Activated naive CD4-positive, alpha-beta T cell treated with anti-CD3 and anti-CD28 coated beads, Interleukin-2, amount 50 U/mL, for 72 hours (primary cell): ENCODE measurements around the gene PRR12. TPM values are rescaled to one million over a fixed set of nuclear protein-coding genes. Genes with fewer than 3 reads are reported as not detected.
A peak's percentile ranks its signal among the peaks of the same experiment; 100 is the strongest.

Source experiments
- ATAC-seq, 2 donors: fragments of 150-1000 bp; cut with Tn5 transposase; 2 replicates each; pipeline ENCODE4 v1.10.0; 2021; ENCODE audit warnings: mild to moderate bottlenecking in 2 of 2, moderate library complexity in 2 of 2
- DNase-seq, 2 donors: peaks; one replicate each; pipeline ENCODE4 v3.0.0; 2021 to 2022; ENCODE audit warnings: low spot score in 2 of 2
- H3K27ac Mint-ChIP-seq, 2 donors: one replicate each; pipeline ENCODE4 v1.8.0; 2022; ENCODE audit warnings: mild to moderate bottlenecking in 2 of 2, mixed read lengths in 2 of 2
- H3K36me3 Mint-ChIP-seq, 2 donors: one replicate each; pipeline ENCODE4 v1.8.0; 2022; ENCODE audit warnings: mixed read lengths in 2 of 2
- H3K9me3 Mint-ChIP-seq, 2 donors: one replicate each; pipeline ENCODE4 v1.8.0; 2022; ENCODE audit warnings: mixed read lengths in 2 of 2
- total RNA-seq, 2 donors: library from RNA; stranded (reverse); gene quantifications; one replicate each; pipeline ENCODE4 v1.2.3, GENCODE V29; 2022

The PRR12 gene
- total RNA-seq, 2 donors from 2014 or later = 28.9 to 32.9 TPM

DNA sequence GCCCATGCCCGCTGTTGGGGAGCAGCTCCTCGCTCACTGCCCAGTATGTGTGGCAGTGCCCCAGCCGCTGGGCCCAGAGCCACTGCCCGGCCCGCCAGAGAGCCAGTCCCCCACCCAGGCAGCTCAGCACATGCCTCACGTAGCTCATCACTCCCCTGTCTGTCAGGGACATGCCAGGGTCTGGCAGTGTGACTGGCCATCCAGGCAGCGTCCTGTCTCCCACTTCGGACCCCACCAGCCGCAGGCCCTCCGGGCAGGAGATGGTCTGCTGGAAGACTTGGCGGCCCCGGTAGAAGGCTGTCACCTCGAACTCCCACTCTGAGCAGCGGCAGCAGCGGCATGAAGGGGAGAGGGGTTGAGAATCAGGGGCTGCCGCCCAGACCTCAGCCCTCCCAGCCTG, 71.0 kb downstream of the PRR12 start:
- ATAC-seq (no peak), DNase-seq (no peak)
- Mint-ChIP-seq H3K9me3 (no peaks in the 10 kb centered on the region), H3K27ac (peak overlapping the region in 1 of 2 donors; percentile 41), H3K36me3 (peaks cover 22% of the 10 kb centered on the region in 2 donors)

DNA sequence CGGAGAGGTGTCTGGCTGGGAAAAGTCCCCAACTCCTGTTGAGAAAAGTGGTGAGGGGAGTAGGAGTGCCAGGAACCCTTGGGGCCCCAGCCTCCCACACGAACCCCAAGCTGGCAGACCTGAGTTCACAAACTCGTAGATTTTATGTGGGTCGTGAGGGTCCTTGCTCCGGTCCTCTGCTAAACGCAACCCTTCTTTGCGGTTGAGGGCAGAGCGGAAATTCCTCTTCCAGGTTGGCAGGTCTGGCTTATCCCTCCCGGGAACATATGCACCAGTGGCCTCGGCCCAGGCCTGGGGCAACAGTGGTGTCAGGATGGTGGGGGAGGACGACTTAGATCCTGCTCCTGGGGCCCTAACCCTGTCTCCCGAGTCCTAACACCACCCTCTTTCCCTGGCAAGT, 72.2 kb downstream of the PRR12 start:
- peaks cover 22% of the 10 kb centered on the region in 2 donors for H3K36me3 Mint-ChIP-seq

DNA sequence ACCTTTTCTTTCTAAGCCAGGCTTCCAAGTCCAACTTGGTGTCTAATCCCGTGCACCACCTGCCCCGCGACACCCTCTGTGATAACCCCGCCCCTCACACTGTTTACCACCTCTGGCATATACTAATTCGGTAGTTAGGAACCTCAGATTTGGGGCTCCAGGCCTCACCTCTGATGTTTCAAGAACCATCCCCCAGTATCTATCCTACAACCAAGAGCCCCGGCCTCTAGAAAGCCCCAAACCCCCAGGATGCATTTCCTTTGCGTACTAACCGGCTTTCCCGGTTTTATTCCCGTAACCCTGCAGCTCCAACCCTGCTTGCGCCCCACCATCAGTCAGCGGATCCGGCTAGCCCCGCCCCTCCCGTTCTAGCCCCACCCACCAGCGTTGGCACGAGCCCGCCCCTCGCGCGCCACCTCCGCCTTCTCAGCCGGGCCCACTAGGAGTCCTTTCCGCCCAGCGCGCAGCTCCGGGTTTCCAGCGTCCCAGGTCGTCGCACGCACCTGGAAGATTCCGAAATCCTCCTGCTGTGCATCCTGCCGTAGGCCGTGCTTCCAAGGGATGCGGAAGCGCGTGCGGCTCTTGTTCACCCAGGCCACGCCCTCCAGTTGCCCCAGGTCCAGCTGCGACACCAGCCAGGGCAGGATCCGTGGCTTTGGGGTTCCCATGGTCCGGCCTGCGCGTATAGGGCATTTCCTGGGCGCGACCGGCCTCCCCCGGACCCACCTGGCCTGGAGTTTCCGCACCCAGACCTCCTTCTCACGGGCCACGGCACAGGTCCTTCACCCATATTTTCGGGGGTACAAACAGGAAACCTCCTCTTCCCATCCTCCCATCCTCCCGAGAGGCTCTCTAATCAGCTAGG, 73.4 kb downstream of the PRR12 start:
- Mint-ChIP-seq H3K9me3 (no peaks in the 10 kb centered on the region), H3K36me3 (peaks cover 22% of the 10 kb centered on the region in 2 donors), H3K27ac (peak overlapping the region; percentile 95 to 99)
- peak; percentile 69 to 74 for ATAC-seq
- DNase-seq = peak; percentile 85 to 88

More for the DNA sequence above, 72.2 kb downstream of the PRR12 start:
- Mint-ChIP-seq H3K27ac (peak overlapping the region; percentile 41 to 99), H3K9me3 (no peaks in the 10 kb centered on the region)
- no peak for ATAC-seq
- DNase-seq = no peak

DNA sequence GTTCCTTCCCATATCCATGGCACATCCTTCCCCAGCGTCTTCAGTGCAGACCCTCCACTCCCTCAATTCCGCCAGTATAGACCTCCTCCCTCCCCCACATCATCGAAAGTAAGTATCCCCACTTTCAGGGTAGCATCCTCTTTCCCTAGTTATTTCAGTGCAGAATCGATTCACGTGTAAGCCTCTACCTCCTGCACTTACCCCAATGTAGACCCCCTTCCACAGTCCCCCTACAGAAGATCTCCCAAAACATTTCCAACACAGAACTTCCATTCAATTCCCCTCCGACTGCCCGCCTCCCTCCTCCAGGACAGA, 74.0 kb downstream of the PRR12 start:
- Mint-ChIP-seq H3K27ac (peak overlapping the region; percentile 95 to 99), H3K9me3 (no peaks in the 10 kb centered on the region)
- ATAC-seq = no peak

DNA sequence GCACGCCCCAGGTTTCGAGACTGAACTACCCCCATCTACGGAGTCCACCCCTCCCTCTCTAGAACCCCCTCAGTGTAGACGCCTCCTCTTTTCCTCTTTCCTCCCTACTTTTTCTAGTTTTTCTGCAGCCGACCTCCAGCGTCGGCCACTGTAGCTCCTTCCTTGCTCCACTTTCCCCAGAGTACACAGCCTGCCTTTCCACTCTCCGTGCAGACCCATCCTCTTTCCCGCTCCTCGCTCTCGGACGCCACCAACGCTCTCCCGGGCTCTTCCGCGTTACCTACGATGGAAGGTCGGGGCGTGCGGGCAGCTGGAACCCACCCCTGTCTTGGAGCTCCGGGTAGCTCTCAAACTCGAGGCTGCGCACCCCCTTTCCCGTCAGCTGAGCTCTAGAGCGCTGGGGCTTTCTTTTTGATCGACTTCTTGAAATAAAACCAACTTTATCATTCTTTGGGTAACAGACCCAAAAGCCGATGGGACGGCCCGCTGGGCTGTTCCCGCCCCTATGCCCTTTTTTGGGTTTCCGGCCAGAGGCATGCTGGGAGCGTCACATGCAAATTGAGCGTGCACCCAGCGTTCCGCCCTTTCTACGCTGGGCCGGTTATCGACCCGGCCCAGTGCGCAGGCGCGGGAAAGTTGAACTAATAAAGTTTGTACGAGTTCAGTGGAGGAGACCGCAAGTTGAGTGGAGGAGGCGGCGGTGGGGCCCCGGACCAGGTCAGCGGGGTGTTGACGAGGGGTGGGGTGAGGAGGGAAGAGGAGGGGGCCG, 74.6 kb downstream of the PRR12 start, which contains the start of the genes BCL2L12 and IRF3:
TSS of gene BCL2L12 (plus strand) at position 583 of the 769 bp plus-strand sequence. CDS start 760 bp downstream, outside the sequence.
TSS of gene IRF3 (minus strand) at position 507 of the 769 bp plus-strand sequence. CDS start 1,019 bp downstream, outside the sequence.
- Mint-ChIP-seq H3K9me3 (no peaks in the 10 kb centered on the region), H3K27ac (peak within 1 kb of the TSS; percentile 95 to 99), H3K36me3 (peaks cover 22% of the 10 kb centered on the region in 2 donors)
- peak; percentile 87 to 89 for ATAC-seq
- peak; percentile 98 to 99 for DNase-seq

More for the DNA sequence above, 74.0 kb downstream of the PRR12 start:
- DNase-seq = no peak
- peaks cover 22% of the 10 kb centered on the region in 2 donors for H3K36me3 Mint-ChIP-seq

DNA sequence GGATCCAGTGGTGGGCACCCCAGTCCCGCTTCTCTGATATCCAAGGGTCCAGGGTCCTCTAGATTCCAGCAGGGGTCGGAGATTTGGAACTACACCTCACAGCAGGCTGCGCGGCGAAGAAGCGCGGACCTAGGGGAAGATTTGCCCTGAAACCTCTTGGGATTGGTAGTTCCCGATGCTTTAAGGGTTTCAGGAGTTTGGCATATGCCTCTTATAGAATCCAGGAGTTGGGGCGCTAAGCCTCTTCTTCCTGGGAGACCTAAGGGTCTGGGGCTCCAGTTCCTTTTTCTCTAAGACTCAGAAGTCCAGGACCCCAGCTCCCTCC, 75.1 kb downstream of the PRR12 start:
- Mint-ChIP-seq H3K9me3 (no peaks in the 10 kb centered on the region), H3K36me3 (peaks cover 22% of the 10 kb centered on the region in 2 donors), H3K27ac (peak overlapping the region; percentile 95 to 99)
- DNase-seq (no peak), ATAC-seq (no peak)

DNA sequence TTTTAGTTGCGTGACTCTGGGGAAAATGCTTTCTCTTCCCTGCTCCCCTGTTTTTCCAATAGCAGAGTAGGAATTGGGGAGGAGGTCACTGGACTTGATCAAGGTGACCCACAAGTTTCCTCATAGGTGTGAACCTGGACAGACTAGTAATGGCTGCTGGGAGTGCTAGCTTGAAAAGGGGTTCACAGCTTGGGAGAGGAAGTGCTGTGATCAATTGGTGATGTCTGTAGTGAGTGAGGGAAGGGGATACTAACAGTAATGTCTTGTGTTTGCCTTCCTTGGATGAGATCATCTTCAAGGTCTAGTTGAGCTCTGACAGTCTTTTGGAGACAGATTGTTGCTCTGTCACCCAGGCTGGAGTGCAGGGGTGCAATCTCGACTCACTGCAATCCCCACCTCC, 76.5 kb downstream of the PRR12 start:
- no peak for ATAC-seq
- DNase-seq = no peak
- Mint-ChIP-seq H3K36me3 (peaks cover 22% of the 10 kb centered on the region in 2 donors), H3K27ac (peak overlapping the region; percentile 86 to 95), H3K9me3 (no peaks in the 10 kb centered on the region)

DNA sequence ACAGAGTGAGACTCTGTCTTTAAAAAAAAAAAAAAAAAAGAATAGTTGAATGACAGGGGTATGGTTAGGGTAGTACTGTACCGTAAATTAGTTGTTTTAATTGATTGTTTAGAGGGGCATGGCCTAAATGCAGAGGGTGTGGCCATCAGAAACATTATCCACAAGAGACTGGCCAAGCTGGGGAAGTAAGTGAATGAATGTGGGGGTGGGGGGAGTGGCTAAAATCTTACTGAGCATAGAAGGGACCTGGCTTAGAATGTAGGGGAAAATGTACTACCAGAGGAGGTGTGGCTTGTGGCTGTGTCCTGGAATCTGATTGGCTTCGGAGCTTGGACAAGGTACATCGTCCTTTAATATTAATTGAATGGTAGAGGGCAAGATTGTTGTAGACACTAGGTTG, 78.5 kb downstream of the PRR12 start:
- no peak for DNase-seq
- H3K27ac Mint-ChIP-seq = no peak overlapping the region
- peaks cover 14 to 15% of the 10 kb centered on the region in 2 donors for H3K36me3 Mint-ChIP-seq
- no peaks in the 10 kb centered on the region for H3K9me3 Mint-ChIP-seq
- ATAC-seq = no peak

DNA sequence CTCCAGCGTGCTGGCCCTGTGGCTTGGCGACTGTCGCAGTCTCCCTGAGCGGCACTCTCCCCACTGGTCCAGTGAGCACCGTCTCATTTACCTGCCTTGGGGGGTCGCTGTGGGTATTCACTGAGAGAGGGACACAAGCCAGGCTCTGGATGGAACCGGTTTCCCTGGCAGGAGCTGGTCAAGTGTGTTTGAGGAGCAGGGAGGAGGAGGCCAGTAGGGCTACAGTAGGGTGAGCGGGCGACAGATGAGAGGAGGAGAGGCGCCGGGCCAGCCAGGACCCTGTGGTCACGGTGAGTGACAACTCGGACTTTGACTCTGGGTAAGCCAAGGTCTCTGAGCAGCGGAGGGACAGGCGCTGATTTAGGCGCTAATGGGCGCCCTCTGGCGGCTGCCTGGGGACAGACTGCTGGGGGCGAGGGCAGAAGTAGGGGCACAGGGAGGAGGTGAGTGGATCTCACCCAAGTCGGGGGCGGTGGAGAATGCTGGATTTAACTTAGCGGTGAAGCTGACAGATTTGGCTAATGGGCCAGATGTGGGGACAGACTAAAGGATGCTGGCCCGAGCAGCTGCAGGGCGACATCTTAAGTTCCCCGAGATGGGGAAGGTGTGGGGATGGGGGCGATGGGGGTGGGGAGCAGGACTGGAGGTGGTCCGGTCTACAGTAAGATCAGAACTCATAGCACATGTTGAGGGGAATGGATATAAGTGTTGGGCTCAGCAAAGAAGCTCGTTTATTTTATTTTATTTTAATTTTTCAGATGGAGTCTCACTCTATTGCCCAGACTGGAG, 81.3 kb downstream of the PRR12 start:
- ATAC-seq = no peak
- peak; percentile 78 to 87 for DNase-seq
- Mint-ChIP-seq H3K27ac (peak overlapping the region in 1 of 2 donors; percentile 56), H3K36me3 (peaks cover 4 to 6% of the 10 kb centered on the region in 2 donors), H3K9me3 (no peaks in the 10 kb centered on the region)

Other genes starting within 250 kb of the PRR12 start
- under 1 TPM in 1 of 2 donors, not detected in 1; 0.32 TPM for gene TEAD2, start 228.8 kb upstream of the PRR12 start, total RNA-seq
- not detected for gene DKKL1, start 227.3 kb upstream of the PRR12 start, total RNA-seq
- 1 to 10 TPM in 1 of 2 donors, under 1 TPM in 1; 0.95 to 1.7 TPM for gene KASH5, start 202.9 kb upstream of the PRR12 start, total RNA-seq
- not detected for gene PTH2, start 167.7 kb upstream of the PRR12 start, total RNA-seq
- not detected for gene GFY, start 165.8 kb upstream of the PRR12 start, total RNA-seq
- gene SLC17A7, start 149.7 kb upstream of the PRR12 start, total RNA-seq = under 1 TPM; 0.20 to 0.33 TPM
- 100 to 1,000 TPM in 1 of 2 donors, 10 to 100 TPM in 1; 92.9 to 184 TPM for gene PIH1D1, start 139.4 kb upstream of the PRR12 start, total RNA-seq
- gene ALDH16A1, start 138.0 kb upstream of the PRR12 start, total RNA-seq = 10 to 100 TPM; 22.6 to 34.0 TPM
- 10 to 100 TPM; 49.1 to 64.4 TPM for gene FLT3LG, start 117.0 kb upstream of the PRR12 start, total RNA-seq
- gene RPL13A, start 103.6 kb upstream of the PRR12 start, total RNA-seq = 1,000 to 10,000 TPM; 4,147 to 5,288 TPM
- gene RPS11, start 94.7 kb upstream of the PRR12 start, total RNA-seq = 1,000 to 10,000 TPM; 2,570 to 2,967 TPM
- 10 to 100 TPM; 17.5 to 18.1 TPM for gene FCGRT, start 78.5 kb upstream of the PRR12 start, total RNA-seq
- 10 to 100 TPM in 1 of 2 donors, 1 to 10 TPM in 1; 5.4 to 13.0 TPM for gene RCN3, start 63.2 kb upstream of the PRR12 start, total RNA-seq
- 10 to 100 TPM; 90.7 to 96.1 TPM for gene NOSIP, start 10.6 kb upstream of the PRR12 start, total RNA-seq
- gene PRRG2, start 9.9 kb upstream of the PRR12 start, total RNA-seq = 10 to 100 TPM in 1 of 2 donors, 1 to 10 TPM in 1; 2.3 to 10.8 TPM
- gene RRAS, start 49.0 kb downstream of the PRR12 start, total RNA-seq = 10 to 100 TPM in 1 of 2 donors, 1 to 10 TPM in 1; 6.0 to 12.9 TPM
- gene SCAF1, start 51.0 kb downstream of the PRR12 start, total RNA-seq = 10 to 100 TPM; 49.8 to 57.4 TPM
- 100 to 1,000 TPM; 135 to 202 TPM for gene IRF3, start 74.7 kb downstream of the PRR12 start, total RNA-seq
- 10 to 100 TPM; 69.6 to 93.4 TPM for gene BCL2L12, start 74.8 kb downstream of the PRR12 start, total RNA-seq
- 100 to 1,000 TPM; 248 to 309 TPM for gene PRMT1, start 86.1 kb downstream of the PRR12 start, total RNA-seq
- 1 to 10 TPM; 5.6 to 6.2 TPM for gene ADM5, start 98.4 kb downstream of the PRR12 start, total RNA-seq
- gene CPT1C, start 99.9 kb downstream of the PRR12 start, total RNA-seq = 1 to 10 TPM; 4.1 to 4.3 TPM
- gene TSKS, start 172.1 kb downstream of the PRR12 start, total RNA-seq = 1 to 10 TPM in 1 of 2 donors, under 1 TPM in 1; 0.57 to 1.9 TPM
- gene AP2A1, start 175.8 kb downstream of the PRR12 start, total RNA-seq = 100 to 1,000 TPM in 1 of 2 donors, 10 to 100 TPM in 1; 79.0 to 137 TPM
- 10 to 100 TPM; 14.8 to 24.8 TPM for gene FUZ, start 222.1 kb downstream of the PRR12 start, total RNA-seq
- gene MED25, start 227.1 kb downstream of the PRR12 start, total RNA-seq = 10 to 100 TPM; 58.4 to 68.2 TPM